ENCODE results near the gene CNKSR2. TPM values are rescaled to one million over a fixed set of nuclear protein-coding genes. Genes with fewer than 3 reads are reported as not detected.

The CNKSR2 gene
- total RNA-seq, 1 donor from 2014 or later: 0.47 TPM

- intact Hi-C loops (cut with micrococcal nuclease): no loop called here
- TF ChIP-seq CTCF (IDR thresholded peaks at IDR 0.05; ENCODE audit: borderline replicate concordance): no peak
- no peak for DNase-seq
Measured at GRCh38 chrX:21616386-21616785, 242.2 kb downstream of the CNKSR2 start.

DNA sequence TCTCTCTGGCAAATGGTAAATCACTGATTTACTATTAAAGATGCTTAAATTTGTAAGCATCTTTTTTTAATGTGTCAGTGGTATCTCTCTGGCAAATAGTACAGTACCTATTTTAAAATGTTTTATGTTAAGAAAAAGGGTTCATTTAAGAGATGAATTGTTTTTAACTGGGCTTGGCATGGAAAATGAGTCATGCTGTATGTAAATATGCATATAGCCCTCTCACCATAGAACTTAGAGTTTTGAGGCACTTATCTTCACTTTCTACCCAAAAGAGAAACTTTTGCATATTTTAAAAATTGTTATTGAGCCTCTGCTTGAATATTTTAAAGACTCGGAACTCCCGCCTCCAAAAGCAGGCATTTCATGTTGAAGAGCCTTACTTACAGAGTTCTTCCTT lies 246.0 kb downstream of the CNKSR2 start:
- Histone ChIP-seq H3K9me3 (replicated peaks) (no peaks in the 10 kb centered on the region), H3K36me3 (no peaks in the 10 kb centered on the region), H3K4me3 (no peak overlapping the region), H3K27ac (replicated peaks) (no peak overlapping the region), H3K4me1 (no peaks in the 10 kb centered on the region), H3K27me3 (ENCODE audit: low read depth) (no peaks in the 10 kb centered on the region)
- no peak for TF ChIP-seq CTCF (IDR thresholded peaks at IDR 0.05; ENCODE audit: borderline replicate concordance)
- intact Hi-C loops (cut with micrococcal nuclease): no loop called here
- DNase-seq: no peak

More at GRCh38 chrX:21616386-21616785, 242.2 kb downstream of the CNKSR2 start:
- Histone ChIP-seq H3K9me3 (replicated peaks) (no peaks in the 10 kb centered on the region), H3K4me1 (no peaks in the 10 kb centered on the region), H3K27ac (replicated peaks) (no peak overlapping the region), H3K4me3 (no peak overlapping the region), H3K36me3 (no peaks in the 10 kb centered on the region), H3K27me3 (ENCODE audit: low read depth) (no peaks in the 10 kb centered on the region)

GRCh38 chrX:21623778-21624501 lies 249.7 kb downstream of the CNKSR2 start:
- H3K36me3 ChIP-seq: no peaks in the 10 kb centered on the region
- intact Hi-C loops (cut with micrococcal nuclease): no loop called here
- no peak overlapping the region for H3K4me3 ChIP-seq
- no peaks in the 10 kb centered on the region for H3K27me3 ChIP-seq (ENCODE audit: low read depth)
- DNase-seq: no peak
- H3K27ac ChIP-seq (replicated peaks): no peak overlapping the region
- H3K4me1 ChIP-seq: no peaks in the 10 kb centered on the region
- no peaks in the 10 kb centered on the region for H3K9me3 ChIP-seq (replicated peaks)
- TF ChIP-seq CTCF (IDR thresholded peaks at IDR 0.05; ENCODE audit: borderline replicate concordance): no peak

DNA sequence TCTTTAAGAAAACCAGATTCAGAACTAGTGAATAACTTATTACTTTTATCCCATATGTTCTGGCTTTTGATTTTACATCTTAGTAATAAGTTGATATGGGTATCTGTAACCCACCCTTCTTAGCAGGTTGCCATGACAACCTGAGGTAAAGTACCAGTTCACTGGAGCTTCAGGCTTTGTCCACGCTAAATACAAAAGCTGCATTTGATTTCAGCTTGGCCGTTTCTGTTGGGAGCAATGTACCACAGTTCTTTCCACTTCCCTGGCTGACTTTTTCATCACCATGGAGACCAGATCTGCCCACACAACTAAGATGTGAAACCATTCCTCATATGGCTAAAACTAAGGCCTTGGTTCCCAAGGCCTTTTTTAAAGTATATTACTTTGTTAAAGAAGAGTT lies 257.8 kb downstream of the CNKSR2 start:
- no peak overlapping the region for H3K4me3 ChIP-seq
- H3K27ac ChIP-seq (replicated peaks): no peak overlapping the region
- no peak for TF ChIP-seq CTCF (IDR thresholded peaks at IDR 0.05; ENCODE audit: borderline replicate concordance)
- no peaks in the 10 kb centered on the region for H3K4me1 ChIP-seq
- H3K27me3 ChIP-seq (ENCODE audit: low read depth): no peaks in the 10 kb centered on the region
- intact Hi-C loops (cut with micrococcal nuclease): no loop called here
- no peaks in the 10 kb centered on the region for H3K36me3 ChIP-seq
- DNase-seq: no peak
- H3K9me3 ChIP-seq (replicated peaks): no peaks in the 10 kb centered on the region

GRCh38 chrX:21638311-21638710 lies 264.1 kb downstream of the CNKSR2 start:
- H3K9me3 ChIP-seq (replicated peaks): no peaks in the 10 kb centered on the region
- no peaks in the 10 kb centered on the region for H3K36me3 ChIP-seq
- TF ChIP-seq CTCF (IDR thresholded peaks at IDR 0.05; ENCODE audit: borderline replicate concordance): no peak
- no peaks in the 10 kb centered on the region for H3K27me3 ChIP-seq (ENCODE audit: low read depth)
- no peak for DNase-seq
- intact Hi-C loops (cut with micrococcal nuclease): no loop called here
- no peaks in the 10 kb centered on the region for H3K4me1 ChIP-seq
- H3K4me3 ChIP-seq: no peak overlapping the region
- H3K27ac ChIP-seq (replicated peaks): no peak overlapping the region
